Glomerular endothelial cell (primary cell): Measurements from ENCODE around the gene TLE4. TPM values are rescaled to one million over a fixed set of nuclear protein-coding genes. Genes with fewer than 3 reads are reported as not detected.
"Not testable (repeated sequence)": the region's sequence is repeated elsewhere in the genome, so short reads cannot be mapped to it uniquely, and the experiment has no call there.

Experiments
- DNase-seq: peaks from one replicate; pipeline ENCODE4 v3.0.0-alpha.2; 2011; ENCODE audit warnings: low read depth, low spot score; ENCODE audit errors: extremely low read depth
- total RNA-seq: library from RNA; depleted of rRNA; stranded (reverse); fragments of >200 nt; gene quantifications from 2 replicates; pipeline ENCODE4 v1.2.3, GENCODE V29; 2015

TLE4 gene
- total RNA-seq = 45.1 and 45.7 TPM in 2 replicates

DNA sequence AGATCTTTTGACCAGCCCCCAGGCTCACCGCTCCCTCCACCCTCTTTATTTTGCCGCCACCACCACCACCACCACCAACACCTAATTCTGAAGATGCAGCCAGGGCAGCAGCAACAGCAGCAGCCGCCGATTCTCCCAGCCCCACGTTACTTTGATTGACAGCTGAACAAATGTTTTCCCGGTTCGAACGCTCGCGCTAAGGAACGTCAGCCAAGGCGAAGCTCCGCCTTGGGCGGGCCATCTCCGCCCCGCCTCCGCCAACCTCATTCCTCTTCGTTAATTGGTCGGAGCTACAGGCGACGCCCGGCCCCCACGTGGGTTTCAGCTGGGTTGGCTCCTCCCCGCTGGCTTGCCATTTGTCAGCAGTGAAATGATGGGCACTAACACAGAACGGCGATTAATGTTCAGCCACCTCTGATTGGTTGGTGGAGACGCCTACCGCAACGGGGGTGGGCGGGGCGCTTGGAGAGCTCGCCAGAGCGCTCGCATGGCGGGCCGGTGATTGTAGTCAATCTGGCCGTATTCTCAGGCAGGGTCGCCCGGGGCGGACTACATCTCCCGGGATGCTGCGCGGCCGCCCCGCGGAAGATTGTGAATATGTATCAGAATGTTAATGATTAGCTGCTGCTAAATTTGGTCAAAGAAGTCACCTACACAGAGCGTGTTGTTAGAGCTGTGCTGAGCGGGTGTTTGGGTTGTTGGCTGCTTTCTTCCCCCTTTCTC is at the start of gene TLE4:
TLE4 (plus strand) TSS at position 657 of the 723 bp plus-strand sequence. CDS start 826 bp downstream, outside the sequence.
- DNase-seq = peak; percentile 98

DNA sequence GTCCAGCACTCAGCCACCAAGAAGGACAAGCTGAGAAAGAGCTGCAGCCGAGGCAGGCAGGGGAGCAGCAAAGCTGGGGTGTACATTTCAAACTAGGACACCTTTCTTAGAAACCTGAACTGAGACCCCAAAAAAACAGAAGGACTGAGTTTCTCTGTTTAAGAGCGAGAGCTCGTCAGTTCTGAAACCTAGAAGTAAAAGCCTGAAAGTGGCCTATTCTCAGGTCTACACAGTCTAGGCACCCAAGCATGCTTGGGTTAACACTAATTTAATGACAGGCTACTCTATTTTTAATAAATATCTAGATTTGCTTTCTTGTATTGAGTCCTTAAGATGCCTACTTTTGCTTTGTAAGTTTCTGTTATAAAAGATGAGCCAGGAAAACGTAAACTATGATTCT is 49.0 kb upstream of the TLE4 start:
- no peak for DNase-seq

- no peak for DNase-seq
Observed at GRCh38 chr9:79524266-79524665, 47.5 kb upstream of the TLE4 start.

DNA sequence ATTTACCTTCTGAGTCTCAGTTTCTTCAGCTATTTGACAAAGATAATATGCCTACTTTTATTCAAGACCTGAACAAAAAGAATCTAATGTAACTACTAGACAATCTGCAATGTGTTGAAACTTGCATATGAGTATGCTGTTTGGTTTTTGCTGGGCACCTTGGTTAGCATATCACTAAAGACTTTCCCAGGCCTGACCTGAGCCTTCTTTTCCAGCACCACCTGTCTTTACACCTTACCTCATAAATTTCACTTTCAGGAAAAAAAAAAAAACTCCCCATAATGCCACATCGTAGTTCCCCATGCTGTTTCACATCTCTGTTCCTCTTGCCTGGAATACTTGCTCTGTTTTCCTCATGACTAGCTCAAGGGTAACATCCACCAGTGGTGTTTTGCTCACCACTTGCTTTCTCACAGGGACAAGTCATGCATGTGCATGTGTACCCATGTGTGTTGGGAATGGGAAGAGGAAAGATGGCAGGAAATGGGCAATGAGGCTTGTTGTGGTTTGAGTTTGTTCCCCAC is 45.6 kb upstream of the TLE4 start:
- DNase-seq = no peak

- DNase-seq = no peak
Observed at GRCh38 chr9:79535534-79535933, 36.2 kb upstream of the TLE4 start.

DNA sequence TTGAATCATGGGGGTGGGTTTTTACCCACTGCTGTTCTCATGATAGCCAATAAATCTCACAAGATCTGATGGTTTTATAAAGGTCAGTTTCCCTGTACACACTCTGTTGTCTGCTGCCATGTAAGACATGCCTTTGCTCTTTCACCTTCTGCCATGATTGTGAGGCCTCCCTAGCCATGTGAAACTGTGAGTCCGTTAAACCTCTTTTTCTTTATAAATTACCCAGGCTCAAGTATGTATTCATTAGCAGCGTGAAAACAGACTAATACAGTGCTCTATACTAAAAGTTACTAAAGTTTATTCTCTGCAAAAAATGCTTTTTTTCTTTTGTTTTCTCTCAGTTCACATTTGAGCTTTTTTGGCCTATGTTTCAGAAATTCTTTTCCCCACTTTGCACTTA is 33.9 kb upstream of the TLE4 start:
- no peak for DNase-seq

DNA sequence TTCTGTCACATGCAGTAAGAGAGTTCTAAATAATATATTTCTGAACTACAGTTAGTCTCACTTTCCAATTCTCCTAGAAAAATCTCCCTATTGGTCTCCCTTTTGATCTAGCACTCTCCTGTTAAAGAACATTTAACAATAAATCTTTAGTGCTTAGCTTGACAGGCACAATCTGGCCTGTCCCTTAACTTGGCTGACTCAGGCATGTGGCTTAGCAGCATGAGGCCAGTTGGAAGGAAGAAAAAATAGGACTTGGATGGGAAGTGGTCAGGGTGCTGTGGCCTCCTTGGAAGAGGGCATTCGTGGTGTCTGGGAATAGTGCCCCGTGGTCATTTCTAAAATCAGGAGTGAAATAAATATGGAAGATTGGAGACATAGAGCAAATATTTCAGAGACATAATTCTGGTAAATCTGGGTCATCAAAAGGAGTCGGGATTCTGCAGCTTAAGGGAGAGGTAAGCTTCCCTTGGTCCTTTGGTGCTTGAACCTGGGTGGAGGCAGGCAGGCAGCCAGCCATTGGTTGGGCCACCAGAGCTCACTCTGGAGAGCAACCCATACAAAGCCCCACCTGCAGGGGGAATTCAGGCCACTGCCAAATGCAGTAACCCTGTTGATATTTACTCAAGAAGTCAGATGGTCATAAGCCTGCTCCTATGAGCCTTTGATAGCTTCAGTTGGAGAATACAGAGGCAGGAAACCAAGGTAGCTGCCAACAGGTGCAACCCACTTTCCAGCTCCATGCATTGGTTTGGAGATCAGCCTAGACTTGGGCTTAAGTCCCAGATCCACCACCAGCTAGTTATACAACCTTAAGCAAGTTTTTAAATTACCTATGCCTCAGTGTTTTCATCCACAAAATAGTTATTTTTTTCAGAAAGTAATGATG is 28.8 kb upstream of the TLE4 start:
- no peak for DNase-seq

DNA sequence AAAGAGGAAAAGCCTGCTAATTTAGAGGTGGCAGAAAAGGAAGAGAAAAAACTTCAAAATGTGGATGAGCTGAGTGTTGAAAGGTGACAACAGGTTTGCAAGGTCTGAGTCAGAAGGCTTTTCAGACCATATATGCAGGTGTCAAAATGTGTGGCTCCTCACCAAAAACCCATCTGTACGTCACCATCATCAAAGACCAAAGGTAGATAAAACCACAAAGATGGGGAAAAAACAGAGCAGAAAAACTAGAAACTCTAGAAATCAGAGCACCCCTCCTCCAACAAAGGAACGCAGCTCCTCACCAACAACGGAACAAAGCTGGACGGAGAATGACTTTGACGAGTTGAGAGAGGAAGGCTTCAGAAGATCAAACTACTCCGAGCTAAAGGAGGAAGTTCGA is 27.4 kb upstream of the TLE4 start:
- DNase-seq = not testable (repeated sequence)

DNA sequence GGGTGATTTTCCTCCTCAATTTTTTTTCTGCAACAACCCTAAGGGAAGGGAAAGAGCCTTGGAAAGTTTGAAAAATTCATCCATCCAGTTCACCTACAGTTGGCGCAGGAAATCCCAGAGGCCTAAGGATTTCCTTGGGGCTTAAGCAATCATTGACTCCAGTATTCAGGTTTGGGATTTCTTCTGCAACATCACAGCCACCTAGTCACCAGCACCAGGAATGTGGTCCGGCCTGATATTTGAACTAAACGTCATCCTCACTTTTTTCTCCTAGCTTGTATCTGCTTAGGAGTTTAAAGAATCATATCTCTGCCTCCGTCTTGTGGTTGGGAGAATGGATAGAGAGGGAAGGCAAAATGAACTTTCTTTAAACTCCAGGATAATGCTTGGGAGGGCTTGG is 20.2 kb upstream of the TLE4 start:
- DNase-seq = no peak

- no peak for DNase-seq
Observed at GRCh38 chr9:79551994-79552393, 19.8 kb upstream of the TLE4 start.

- DNase-seq = no peak
Observed at GRCh38 chr9:79555474-79556089, 16.2 kb upstream of the TLE4 start.

GRCh38 chr9:79559495-79560181 is 12.1 kb upstream of the TLE4 start:
- no peak for DNase-seq

DNA sequence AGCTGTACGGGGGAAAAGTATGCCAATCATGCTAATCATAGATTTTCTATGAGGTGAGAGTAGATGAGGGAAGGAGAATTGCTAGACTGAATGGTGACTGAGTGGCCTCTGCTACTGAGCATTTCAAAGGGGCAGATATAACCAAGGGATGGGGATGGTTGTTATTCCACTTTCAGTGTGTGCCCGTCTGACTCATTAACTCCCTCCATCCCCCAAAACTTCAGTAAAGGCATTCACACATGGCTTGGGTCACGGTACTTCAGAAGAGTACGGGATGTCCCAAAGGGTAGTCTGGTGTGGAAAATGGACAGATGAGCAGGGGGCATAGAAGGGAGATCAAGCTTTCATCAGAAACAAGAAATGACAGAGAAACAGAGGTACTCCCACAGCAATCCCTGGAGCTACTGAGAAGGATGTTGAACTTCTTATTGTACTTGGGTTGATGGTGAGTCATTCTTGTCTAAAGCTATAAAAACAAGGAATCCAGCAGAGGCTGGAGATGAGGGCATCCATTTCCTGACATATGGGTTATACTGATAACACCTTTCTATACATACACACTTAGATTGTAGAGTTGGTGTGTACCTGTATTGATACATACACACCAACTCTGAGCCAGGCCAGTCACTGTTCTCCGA is 8.9 kb upstream of the TLE4 start:
- DNase-seq = no peak

GRCh38 chr9:79564105-79564504 is 7.7 kb upstream of the TLE4 start:
- no peak for DNase-seq

GRCh38 chr9:79565245-79565644 is 6.5 kb upstream of the TLE4 start:
- no peak for DNase-seq

GRCh38 chr9:79567671-79568098 is 4.1 kb upstream of the TLE4 start:
- no peak for DNase-seq

GRCh38 chr9:79568337-79569101 is 3.2 kb upstream of the TLE4 start:
- DNase-seq = no peak

DNA sequence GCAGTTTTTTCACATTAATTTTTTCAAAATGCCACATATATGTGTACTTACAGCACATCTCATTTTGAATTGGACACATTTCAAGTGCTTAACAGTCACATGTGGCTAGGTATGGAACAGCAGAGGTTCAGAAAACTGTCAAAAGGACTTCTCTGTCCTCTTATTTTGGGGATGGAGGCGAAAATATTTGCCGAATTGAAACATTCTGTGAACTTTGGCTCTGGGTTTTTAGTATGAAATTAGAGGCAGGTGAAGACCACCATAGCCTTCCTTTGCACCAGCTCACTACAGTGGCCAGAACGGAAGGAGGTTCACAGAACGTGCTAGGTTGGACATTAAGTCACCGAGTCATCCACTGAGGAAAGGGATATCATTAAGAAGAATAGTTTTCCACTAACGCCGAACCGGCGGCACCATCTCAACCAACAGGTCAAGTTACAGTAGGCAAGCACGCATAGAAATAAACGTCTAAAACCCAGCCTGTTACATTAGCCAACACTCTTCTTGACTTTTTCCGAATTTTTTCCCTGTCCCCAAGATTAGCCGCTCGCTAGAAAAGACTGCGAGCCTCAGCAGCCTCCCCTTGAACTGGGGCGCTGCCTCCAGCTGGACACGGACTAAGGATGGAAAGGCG is 1.8 kb upstream of the TLE4 start:
- no peak for DNase-seq
